Measurements from ENCODE around the gene SGIP1.

SGIP1 gene

GRCh38 chr1:66528580-66528979 lies 5.4 kb upstream of the SGIP1 start:
- CTCF ChIA-PET, result interaction anchor here (1.0 to 1.1 kb wide), 2 partner anchors 24 to 27 kb away, joined by 4 read pairs; no protein-coding TSS in a partner anchor

GRCh38 chr1:66532214-66532613 lies 1.7 kb upstream of the SGIP1 start:
- H3K4me1 ChIP-seq (ENCODE audit: control extremely low read depth in 1 of 4, control insufficient read depth in 4 of 4, insufficient read depth in 4 of 4, low read length in 3 of 4), result peaks cover 13 to 21% (median 17%) of the 10 kb centered on the region in 4 experiments
- peaks cover 0 to under 1% (median 0%) of the 10 kb centered on the region in 5 experiments for H3K9me3 ChIP-seq (ENCODE audit: control extremely low read depth in 1 of 5, control insufficient read depth in 4 of 5, insufficient read depth in 2 of 5, low read depth in 1 of 5, low read length in 4 of 5)
- peak overlapping the region in 3 of 7 experiments; percentile 76 to 84 (median 79) for H3K4me3 ChIP-seq (ENCODE audit: control insufficient read depth in 1 of 7, extremely low read depth in 1 of 7, insufficient read depth in 4 of 7, low read depth in 2 of 7, low read length in 6 of 7)
- ChIA-PET POLR2A (interaction anchor here (0.7 kb wide), 1 partner anchor 398 kb away, joined by 3 read pairs; no protein-coding TSS in a partner anchor), CTCF (interaction anchor here (0.7 to 2.3 kb wide), 6 partner anchors 9 to 194 kb away, joined by 3 to 7 read pairs (median 4); no protein-coding TSS in a partner anchor)
- no peak for DNase-seq
- no CpG with 5 or more reads among the region's 1 CpG for WGBS (ENCODE audit: insufficient coverage)
- H3K27me3 ChIP-seq (replicated peaks in 2 of 5; ENCODE audit: control insufficient read depth in 4 of 5, insufficient read depth in 5 of 5, low read length in 4 of 5), result no peaks in the 10 kb centered on the region
- H3K36me3 ChIP-seq (ENCODE audit: control insufficient read depth in 4 of 4, insufficient read depth in 4 of 4, low read length in 3 of 4), result no peaks in the 10 kb centered on the region
- H3K27ac ChIP-seq (ENCODE audit: insufficient read depth in 1 of 2, low read depth in 1 of 2, low read length in 2 of 2, poor library complexity in 1 of 2, severe bottlenecking in 2 of 2), result no peak overlapping the region

More at GRCh38 chr1:66528580-66528979, 5.4 kb upstream of the SGIP1 start:
- H3K27me3 ChIP-seq (replicated peaks in 2 of 5; ENCODE audit: control insufficient read depth in 4 of 5, insufficient read depth in 5 of 5, low read length in 4 of 5), result no peaks in the 10 kb centered on the region
- DNase-seq, result no peak
- WGBS (ENCODE audit: insufficient coverage), result 56% methylated on average over 1 of the region's 1 CpG
- H3K9me3 ChIP-seq (ENCODE audit: control extremely low read depth in 1 of 5, control insufficient read depth in 4 of 5, insufficient read depth in 2 of 5, low read depth in 1 of 5, low read length in 4 of 5), result peaks cover 0 to 2% (median 0%) of the 10 kb centered on the region in 5 experiments
- no peak overlapping the region for H3K27ac ChIP-seq (ENCODE audit: insufficient read depth in 1 of 2, low read depth in 1 of 2, low read length in 2 of 2, poor library complexity in 1 of 2, severe bottlenecking in 2 of 2)
- POLR2A ChIA-PET, result no interaction called here
- peaks cover 9 to 13% (median 12%) of the 10 kb centered on the region in 4 experiments for H3K4me1 ChIP-seq (ENCODE audit: control extremely low read depth in 1 of 4, control insufficient read depth in 4 of 4, insufficient read depth in 4 of 4, low read length in 3 of 4)
- no peaks in the 10 kb centered on the region for H3K36me3 ChIP-seq (ENCODE audit: control insufficient read depth in 4 of 4, insufficient read depth in 4 of 4, low read length in 3 of 4)
- no peak overlapping the region for H3K4me3 ChIP-seq (ENCODE audit: control insufficient read depth in 1 of 7, extremely low read depth in 1 of 7, insufficient read depth in 4 of 7, low read depth in 2 of 7, low read length in 6 of 7)

GRCh38 chr1:66532798-66533783 lies 862 bp upstream of the SGIP1 start:
- no peaks in the 10 kb centered on the region for H3K9me3 ChIP-seq (ENCODE audit: control extremely low read depth in 1 of 5, control insufficient read depth in 4 of 5, insufficient read depth in 2 of 5, low read depth in 1 of 5, low read length in 4 of 5)
- POLR2A ChIA-PET, result interaction anchor here (0.7 kb wide), 2 partner anchors 200 to 397 kb away, joined by 3 to 4 read pairs; no protein-coding TSS in a partner anchor
- peak overlapping the region; percentile 62 to 84 for H3K27ac ChIP-seq (ENCODE audit: insufficient read depth in 1 of 2, low read depth in 1 of 2, low read length in 2 of 2, poor library complexity in 1 of 2, severe bottlenecking in 2 of 2)
- no peaks in the 10 kb centered on the region for H3K27me3 ChIP-seq (replicated peaks in 2 of 5; ENCODE audit: control insufficient read depth in 4 of 5, insufficient read depth in 5 of 5, low read length in 4 of 5)
- H3K36me3 ChIP-seq (ENCODE audit: control insufficient read depth in 4 of 4, insufficient read depth in 4 of 4, low read length in 3 of 4), result no peaks in the 10 kb centered on the region
- CTCF ChIA-PET, result interaction anchor here (0.7 to 2.3 kb wide), 11 partner anchors 8 to 225 kb away, joined by 3 to 7 read pairs (median 4); no protein-coding TSS in a partner anchor
- peak overlapping the region; percentile 46 to 84 (median 74) for H3K4me3 ChIP-seq (ENCODE audit: control insufficient read depth in 1 of 7, extremely low read depth in 1 of 7, insufficient read depth in 4 of 7, low read depth in 2 of 7, low read length in 6 of 7)
- under 1% methylated on average over 39 of the region's 50 CpGs for WGBS (ENCODE audit: insufficient coverage)
- peak; percentile 78 to 93 (median 91) for DNase-seq
- H3K4me1 ChIP-seq (ENCODE audit: control extremely low read depth in 1 of 4, control insufficient read depth in 4 of 4, insufficient read depth in 4 of 4, low read length in 3 of 4), result peaks cover 13 to 21% (median 17%) of the 10 kb centered on the region in 4 experiments

DNA sequence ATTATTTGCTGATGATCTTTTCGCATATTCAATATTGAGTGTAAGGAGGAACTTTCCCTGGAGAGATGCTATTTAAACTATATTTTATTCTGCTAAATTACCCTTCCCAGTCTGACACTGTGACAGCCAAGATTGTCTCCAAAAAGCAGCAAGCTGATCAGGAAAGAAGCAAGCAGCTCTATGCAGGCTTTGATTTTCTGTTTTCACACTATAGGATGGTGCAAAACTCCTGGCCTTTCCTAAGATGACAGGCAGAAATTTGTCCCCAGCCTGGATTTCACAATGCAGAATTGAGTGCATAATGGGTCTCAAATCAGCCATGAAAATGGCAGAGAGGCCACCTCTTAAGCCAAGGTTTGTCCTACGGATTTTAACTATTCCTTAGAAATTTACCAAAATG lies 1.1 kb downstream of the SGIP1 start:
- no peaks in the 10 kb centered on the region for H3K36me3 ChIP-seq (ENCODE audit: control insufficient read depth in 4 of 4, insufficient read depth in 4 of 4, low read length in 3 of 4)
- no peaks in the 10 kb centered on the region for H3K9me3 ChIP-seq (ENCODE audit: control extremely low read depth in 1 of 5, control insufficient read depth in 4 of 5, insufficient read depth in 2 of 5, low read depth in 1 of 5, low read length in 4 of 5)
- no peak overlapping the region for H3K4me3 ChIP-seq (ENCODE audit: control insufficient read depth in 1 of 7, extremely low read depth in 1 of 7, insufficient read depth in 4 of 7, low read depth in 2 of 7, low read length in 6 of 7)
- ChIA-PET CTCF (interaction anchor here (1.1 to 1.7 kb wide), 3 partner anchors 27 to 219 kb away, joined by 3 to 4 read pairs (median 3); no protein-coding TSS in a partner anchor), POLR2A (no interaction called here)
- 100% methylated on average over 1 of the region's 2 CpGs for WGBS (ENCODE audit: insufficient coverage)
- no peak for DNase-seq
- H3K4me1 ChIP-seq (ENCODE audit: control extremely low read depth in 1 of 4, control insufficient read depth in 4 of 4, insufficient read depth in 4 of 4, low read length in 3 of 4), result peaks cover 13 to 21% (median 17%) of the 10 kb centered on the region in 4 experiments
- no peak overlapping the region for H3K27ac ChIP-seq (ENCODE audit: insufficient read depth in 1 of 2, low read depth in 1 of 2, low read length in 2 of 2, poor library complexity in 1 of 2, severe bottlenecking in 2 of 2)
- H3K27me3 ChIP-seq (replicated peaks in 2 of 5; ENCODE audit: control insufficient read depth in 4 of 5, insufficient read depth in 5 of 5, low read length in 4 of 5), result no peaks in the 10 kb centered on the region

GRCh38 chr1:66535853-66536252 lies 1.9 kb downstream of the SGIP1 start:
- H3K27ac ChIP-seq (ENCODE audit: insufficient read depth in 1 of 2, low read depth in 1 of 2, low read length in 2 of 2, poor library complexity in 1 of 2, severe bottlenecking in 2 of 2), result no peak overlapping the region
- WGBS (ENCODE audit: insufficient coverage), result no CpG with 5 or more reads among the region's 1 CpG
- no peaks in the 10 kb centered on the region for H3K9me3 ChIP-seq (ENCODE audit: control extremely low read depth in 1 of 5, control insufficient read depth in 4 of 5, insufficient read depth in 2 of 5, low read depth in 1 of 5, low read length in 4 of 5)
- no peaks in the 10 kb centered on the region for H3K36me3 ChIP-seq (ENCODE audit: control insufficient read depth in 4 of 4, insufficient read depth in 4 of 4, low read length in 3 of 4)
- peaks cover 13 to 21% (median 17%) of the 10 kb centered on the region in 4 experiments for H3K4me1 ChIP-seq (ENCODE audit: control extremely low read depth in 1 of 4, control insufficient read depth in 4 of 4, insufficient read depth in 4 of 4, low read length in 3 of 4)
- POLR2A ChIA-PET, result interaction anchor here (0.5 kb wide), 1 partner anchor 159 kb away, joined by 4 read pairs; no protein-coding TSS in a partner anchor
- CTCF ChIA-PET, result interaction anchor here (1.0 to 1.4 kb wide), 5 partner anchors 9 to 218 kb away, joined by 3 to 4 read pairs (median 3); no protein-coding TSS in a partner anchor
- H3K27me3 ChIP-seq (replicated peaks in 2 of 5; ENCODE audit: control insufficient read depth in 4 of 5, insufficient read depth in 5 of 5, low read length in 4 of 5), result no peaks in the 10 kb centered on the region
- DNase-seq, result no peak
- H3K4me3 ChIP-seq (ENCODE audit: control insufficient read depth in 1 of 7, extremely low read depth in 1 of 7, insufficient read depth in 4 of 7, low read depth in 2 of 7, low read length in 6 of 7), result no peak overlapping the region

GRCh38 chr1:66537718-66538117 lies 3.8 kb downstream of the SGIP1 start:
- Histone ChIP-seq H3K27ac (ENCODE audit: insufficient read depth in 1 of 2, low read depth in 1 of 2, low read length in 2 of 2, poor library complexity in 1 of 2, severe bottlenecking in 2 of 2) (no peak overlapping the region), H3K9me3 (ENCODE audit: control extremely low read depth in 1 of 5, control insufficient read depth in 4 of 5, insufficient read depth in 2 of 5, low read depth in 1 of 5, low read length in 4 of 5) (no peaks in the 10 kb centered on the region), H3K4me3 (ENCODE audit: control insufficient read depth in 1 of 7, extremely low read depth in 1 of 7, insufficient read depth in 4 of 7, low read depth in 2 of 7, low read length in 6 of 7) (no peak overlapping the region), H3K36me3 (ENCODE audit: control insufficient read depth in 4 of 4, insufficient read depth in 4 of 4, low read length in 3 of 4) (no peaks in the 10 kb centered on the region), H3K4me1 (ENCODE audit: control extremely low read depth in 1 of 4, control insufficient read depth in 4 of 4, insufficient read depth in 4 of 4, low read length in 3 of 4) (peaks cover 3 to 16% (median 12%) of the 10 kb centered on the region in 4 experiments), H3K27me3 (replicated peaks in 2 of 5; ENCODE audit: control insufficient read depth in 4 of 5, insufficient read depth in 5 of 5, low read length in 4 of 5) (no peaks in the 10 kb centered on the region)
- CTCF ChIA-PET, result interaction anchor here (1.4 kb wide), 1 partner anchor 18 kb away, joined by 4 read pairs; no protein-coding TSS in a partner anchor
- POLR2A ChIA-PET, result no interaction called here
- WGBS (ENCODE audit: insufficient coverage), result no CpG with 5 or more reads among the region's 1 CpG
- DNase-seq, result no peak

Data from common myeloid progenitor, CD34-positive (primary cell).